HepG2 (cell line): ENCODE results near the gene NAA15. TPM values are rescaled to one million over a fixed set of nuclear protein-coding genes. Genes with fewer than 3 reads are reported as not detected.

Source experiments
- ATAC-seq: fragments of 200-7000 bp; cut with Tn5 transposase; 3 replicates; pipeline ENCODE4 v1.9.1; 2020; ENCODE audit warnings: mild to moderate bottlenecking, moderate library complexity
- BruUV-seq: library from RNA; stranded (reverse); fragments of 400-500 nt; replicated peaks from 2 replicates; lab custom pipeline; 2021; lab: Mats Ljungman, UMichigan
- CTCF ChIA-PET: fragments of 300-600 bp; formaldehyde crosslinking; extraction: SDS; loops from one replicate; lab custom pipeline; 2021; ENCODE audit warnings: low total read pairs, inconsistent platforms, low intra/inter-chr PET ratio; lab: Yijun Ruan, JAX
- POLR2A ChIA-PET: fragments of 350-600 bp; sonication (Branson Sonifier 250); formaldehyde crosslinking; loops from one replicate; lab custom pipeline; 2020; ENCODE audit warnings: antibody characterized with exemption, inconsistent platforms; lab: Yijun Ruan, JAX
- DNase-seq: peaks from one replicate; pipeline ENCODE4 v3.0.0-alpha.2; 2015; ENCODE audit warnings: low spot score
- FAIRE-seq: peaks from 3 replicates; lab custom pipeline; 2011; peaks lifted over from hg19 to GRCh38; lab: Jason Lieb, UNC
- H2AFZ ChIP-seq: one replicate; pipeline ENCODE4 v1.6.1; 2011; ENCODE audit warnings: low read length, inconsistent platforms
- H3K27ac ChIP-seq: fragments of 300-600 bp; 3 replicates; pipeline ENCODE4 v1.8.0; 2011; ENCODE audit warnings: mixed run types, mild to moderate bottlenecking, mixed read lengths, low read length, inconsistent platforms; ENCODE audit not compliant: insufficient read depth; ENCODE audit errors: extremely low read length
- H3K27me3 ChIP-seq, 2 experiments: fragments of 200-600 bp in 1 of 2; 2 replicates in 1 of 2; 3 replicates in 1 of 2; pipeline versions ENCODE4 v1.6.0 to v1.8.0; 2011; ENCODE audit warnings: low read length in 2 of 2, mild to moderate bottlenecking in 2 of 2, moderate library complexity in 2 of 2, inconsistent platforms in 1 of 2; ENCODE audit not compliant: insufficient read depth in 2 of 2, control insufficient read depth in 1 of 2
- H3K36me3 ChIP-seq, 2 experiments: fragments of 200-600 bp in 1 of 2; replicated peaks in 1 of 2; 2 replicates in 1 of 2; 3 replicates in 1 of 2; pipeline versions ENCODE4 v1.5.1 to v1.8.0; 2011; ENCODE audit warnings: low read length in 2 of 2, inconsistent platforms in 1 of 2; ENCODE audit not compliant: insufficient read depth in 2 of 2, control insufficient read depth in 1 of 2
- H3K4me1 ChIP-seq: 2 replicates; pipeline ENCODE4 v1.5.1; 2012; ENCODE audit warnings: low read length, inconsistent platforms; ENCODE audit not compliant: insufficient read depth
- H3K4me2 ChIP-seq: 2 replicates; pipeline ENCODE4 v1.6.0; 2011; ENCODE audit warnings: low read depth, low read length, inconsistent platforms
- H3K4me3 ChIP-seq, 3 experiments: fragments of 200-600 bp in 1 of 3; sonication (generic), shearing (Covaris generic) in 1 of 3; replicated peaks in 1 of 3; 2 replicates each; pipeline ENCODE4 v1.5.1; 2011 to 2016; ENCODE audit warnings: low read length in 3 of 3, inconsistent platforms in 2 of 3, low read depth in 2 of 3, mild to moderate bottlenecking in 2 of 3, control low read depth in 1 of 3, mixed read lengths in 1 of 3; ENCODE audit not compliant: insufficient read depth in 1 of 3
- H3K79me2 ChIP-seq: one replicate; pipeline ENCODE4 v1.6.1; 2011; ENCODE audit warnings: low read length, inconsistent platforms; ENCODE audit not compliant: insufficient read depth
- H3K9ac ChIP-seq: 2 replicates; pipeline ENCODE4 v1.6.0; 2011; ENCODE audit warnings: mild to moderate bottlenecking, low read depth, low read length, inconsistent platforms; ENCODE audit not compliant: insufficient read depth
- H3K9me3 ChIP-seq: 2 replicates; pipeline ENCODE4 v1.5.1; 2012; ENCODE audit warnings: mild to moderate bottlenecking, low read length
- H4K20me1 ChIP-seq: 2 replicates; pipeline ENCODE4 v1.6.0; 2011; ENCODE audit warnings: inconsistent platforms, mild to moderate bottlenecking, low read length, moderate library complexity; ENCODE audit not compliant: insufficient read depth
- GTF3A ChIP-seq: sonication (generic); formaldehyde crosslinking; conservative IDR thresholded peaks from 2 replicates; pipeline ENCODE4 v1.4.0; 2020; ENCODE audit warnings: mild to moderate bottlenecking, missing genetic modification reagents
- HDAC6 ChIP-seq: fragments of 200-600 bp; sonication (generic); IDR thresholded peaks from 2 replicates; pipeline ENCODE4 v1.7.0; 2017; ENCODE audit warnings: mild to moderate bottlenecking, antibody characterized with exemption, low read length, low read depth
- MAZ ChIP-seq, 2 experiments: sonication (generic) in 1 of 2; formaldehyde crosslinking in 1 of 2; IDR thresholded peaks; 2 replicates each; pipeline versions ENCODE4 v1.5.0 to v1.6.1; 2012 to 2020; ENCODE audit warnings: low read depth in 2 of 2, mild to moderate bottlenecking in 2 of 2, borderline replicate concordance in 1 of 2, improper control_type of control experiment in 1 of 2, low read length in 1 of 2, missing genetic modification reagents in 1 of 2, moderate library complexity in 1 of 2
- ZFYVE20 ChIP-seq: sonication (generic); formaldehyde crosslinking; IDR thresholded peaks from 2 replicates; pipeline ENCODE4 v1.8.0; 2023; ENCODE audit warnings: low read depth, mild to moderate bottlenecking, moderate library complexity, missing genetic modification reagents, borderline replicate concordance
- ZNF430 ChIP-seq: sonication (generic); formaldehyde crosslinking; IDR thresholded peaks from 2 replicates; pipeline ENCODE4 v1.9.0; 2021; ENCODE audit warnings: mild to moderate bottlenecking, missing genetic modification reagents
- ZNF766 ChIP-seq: sonication (generic); formaldehyde crosslinking; IDR thresholded peaks from 2 replicates; pipeline ENCODE4 v1.5.0; 2020; ENCODE audit warnings: missing genetic modification reagents, borderline replicate concordance
- WGBS: methylation state at CpG from one replicate; pipeline ENCODE4 v1.1.6; 2017; ENCODE audit warnings: low lambda C conversion rate; 5-methylcytosine and 5-hydroxymethylcytosine counted together
- in situ Hi-C: cut with HindIII; loops from 2 replicates; pipeline ENCODE4 v1.10.0; 2017; ENCODE audit warnings: low pct_unique_long_range_greater_than_20kb; ENCODE audit not compliant: extremely low pct_ligation_motif_present
- intact Hi-C: fragments of 100-400 bp; cut with micrococcal nuclease; formaldehyde crosslinking; loops from one replicate; pipeline ENCODE4 v1.10.0; 2022; ENCODE audit not compliant: unreplicated experiment
- polyA plus RNA-seq, 8 experiments: library from polyadenylated mRNA; depleted of rRNA in 3 of 8; stranded (reverse) in 7 of 8; unstranded in 1 of 8; fragments of >200 nt; fragmentation: Illumina TruSeq in 4 of 8; extraction: Trizol in 4 of 8; gene quantifications; 2 replicates each; pipeline versions ENCODE4 v1.2.1 to v1.2.3, GENCODE V29; 2011 to 2016; ENCODE audit warnings: low read depth in 4 of 8, missing spikeins in 1 of 8, mixed read lengths in 1 of 8; ENCODE audit not compliant: insufficient read depth in 1 of 8
- total RNA-seq, 5 experiments: library from RNA; depleted of rRNA; stranded (reverse); fragments of >200 nt; fragmentation: Illumina TruSeq; extraction: Trizol; gene quantifications; 2 replicates each; pipeline ENCODE4 v1.2.3, GENCODE V29; 2016; ENCODE audit warnings: low read depth in 1 of 5
- TF ChIP-seq, protein P1 (sequence below): sonication (generic); formaldehyde crosslinking; IDR thresholded peaks from 2 replicates; pipeline ENCODE4 v1.5.0; 2020; ENCODE audit warnings: mild to moderate bottlenecking, missing genetic modification reagents, moderate library complexity
- TF ChIP-seq, protein P2 (sequence below): sonication (generic); formaldehyde crosslinking; conservative IDR thresholded peaks from 2 replicates; pipeline ENCODE4 v1.8.0; 2022; ENCODE audit warnings: mild to moderate bottlenecking, moderate library complexity, missing genetic modification reagents

NAA15 gene
- total and polyA plus RNA-seq, 2 of the 13 experiments (the other 11 are each of a cell fraction or from before 2014, with no cell fraction given) = 6.2 to 50.2 TPM

DNA sequence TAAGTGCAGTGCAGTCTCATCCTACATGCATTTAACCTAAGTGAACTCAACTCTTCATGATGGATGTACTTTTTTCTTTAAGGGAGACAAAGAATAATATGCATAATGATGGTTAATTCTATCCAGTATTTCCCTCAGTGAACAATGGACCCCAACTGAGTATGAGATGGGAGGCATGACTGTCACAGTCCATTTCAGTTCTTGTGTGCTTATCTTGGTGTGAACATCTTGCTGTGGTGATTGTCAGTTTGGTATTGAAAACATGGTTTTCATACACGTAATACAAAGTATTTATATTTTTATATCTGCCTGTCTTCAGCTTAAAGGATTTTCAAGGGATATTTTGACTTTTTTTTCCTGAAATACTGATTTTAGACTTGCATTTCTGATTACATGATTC is 72.9 kb downstream of the NAA15 start:
- H3K4me3 ChIP-seq = no peak overlapping the region
- H3K79me2 ChIP-seq = no peaks in the 10 kb centered on the region
- H3K27me3 ChIP-seq = no peaks in the 10 kb centered on the region
- POLR2A ChIA-PET = no interaction called here
- ATAC-seq (no peak), FAIRE-seq (no peak), DNase-seq (no peak)
- no TSS peak for BruUV-seq
- no peaks in the 10 kb centered on the region for H3K4me1 ChIP-seq
- H4K20me1 ChIP-seq = no peaks in the 10 kb centered on the region
- CTCF ChIA-PET = no interaction called here
- H3K4me2 ChIP-seq = no peak overlapping the region
- H3K9me3 ChIP-seq = no peaks in the 10 kb centered on the region
- in situ Hi-C loops = no loop called here
- H2AFZ ChIP-seq = no peak overlapping the region
- TF ChIP-seq, protein P1, sequence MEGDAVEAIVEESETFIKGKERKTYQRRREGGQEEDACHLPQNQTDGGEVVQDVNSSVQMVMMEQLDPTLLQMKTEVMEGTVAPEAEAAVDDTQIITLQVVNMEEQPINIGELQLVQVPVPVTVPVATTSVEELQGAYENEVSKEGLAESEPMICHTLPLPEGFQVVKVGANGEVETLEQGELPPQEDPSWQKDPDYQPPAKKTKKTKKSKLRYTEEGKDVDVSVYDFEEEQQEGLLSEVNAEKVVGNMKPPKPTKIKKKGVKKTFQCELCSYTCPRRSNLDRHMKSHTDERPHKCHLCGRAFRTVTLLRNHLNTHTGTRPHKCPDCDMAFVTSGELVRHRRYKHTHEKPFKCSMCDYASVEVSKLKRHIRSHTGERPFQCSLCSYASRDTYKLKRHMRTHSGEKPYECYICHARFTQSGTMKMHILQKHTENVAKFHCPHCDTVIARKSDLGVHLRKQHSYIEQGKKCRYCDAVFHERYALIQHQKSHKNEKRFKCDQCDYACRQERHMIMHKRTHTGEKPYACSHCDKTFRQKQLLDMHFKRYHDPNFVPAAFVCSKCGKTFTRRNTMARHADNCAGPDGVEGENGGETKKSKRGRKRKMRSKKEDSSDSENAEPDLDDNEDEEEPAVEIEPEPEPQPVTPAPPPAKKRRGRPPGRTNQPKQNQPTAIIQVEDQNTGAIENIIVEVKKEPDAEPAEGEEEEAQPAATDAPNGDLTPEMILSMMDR (CRISPR knock-in tag) = no peak
- TF ChIP-seq HDAC6 (no peak), ZNF430 (CRISPR knock-in tag) (no peak), ZNF766 (CRISPR knock-in tag) (no peak), ZFYVE20 (no peak), MAZ (IDR thresholded peaks at IDR 0.05; ENCODE audit: borderline replicate concordance, low read depth, low read length) (no peak), MAZ (CRISPR knock-in tag; IDR thresholded peaks at IDR 0.05; ENCODE audit: low read depth) (no peak), GTF3A (CRISPR knock-in tag) (no peak)
- TF ChIP-seq, protein P2, sequence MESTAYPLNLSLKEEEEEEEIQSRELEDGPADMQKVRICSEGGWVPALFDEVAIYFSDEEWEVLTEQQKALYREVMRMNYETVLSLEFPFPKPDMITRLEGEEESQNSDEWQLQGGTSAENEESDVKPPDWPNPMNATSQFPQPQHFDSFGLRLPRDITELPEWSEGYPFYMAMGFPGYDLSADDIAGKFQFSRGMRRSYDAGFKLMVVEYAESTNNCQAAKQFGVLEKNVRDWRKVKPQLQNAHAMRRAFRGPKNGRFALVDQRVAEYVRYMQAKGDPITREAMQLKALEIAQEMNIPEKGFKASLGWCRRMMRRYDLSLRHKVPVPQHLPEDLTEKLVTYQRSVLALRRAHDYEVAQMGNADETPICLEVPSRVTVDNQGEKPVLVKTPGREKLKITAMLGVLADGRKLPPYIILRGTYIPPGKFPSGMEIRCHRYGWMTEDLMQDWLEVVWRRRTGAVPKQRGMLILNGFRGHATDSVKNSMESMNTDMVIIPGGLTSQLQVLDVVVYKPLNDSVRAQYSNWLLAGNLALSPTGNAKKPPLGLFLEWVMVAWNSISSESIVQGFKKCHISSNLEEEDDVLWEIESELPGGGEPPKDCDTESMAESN (CRISPR knock-in tag) = no peak
- intact Hi-C loops = no loop called here
- WGBS = 86% methylated on average over 1 of the region's 1 CpG
- H3K9ac ChIP-seq = no peak overlapping the region
- H3K36me3 ChIP-seq = peaks cover 12 to 65% of the 10 kb centered on the region in 2 experiments
- H3K27ac ChIP-seq = no peak overlapping the region
